ENCODE results near the gene SURF1.
"Not testable (repeated sequence)": the region's sequence is repeated elsewhere in the genome, so short reads cannot be mapped to it uniquely, and the experiment has no call there.

Gene SURF1

DNA sequence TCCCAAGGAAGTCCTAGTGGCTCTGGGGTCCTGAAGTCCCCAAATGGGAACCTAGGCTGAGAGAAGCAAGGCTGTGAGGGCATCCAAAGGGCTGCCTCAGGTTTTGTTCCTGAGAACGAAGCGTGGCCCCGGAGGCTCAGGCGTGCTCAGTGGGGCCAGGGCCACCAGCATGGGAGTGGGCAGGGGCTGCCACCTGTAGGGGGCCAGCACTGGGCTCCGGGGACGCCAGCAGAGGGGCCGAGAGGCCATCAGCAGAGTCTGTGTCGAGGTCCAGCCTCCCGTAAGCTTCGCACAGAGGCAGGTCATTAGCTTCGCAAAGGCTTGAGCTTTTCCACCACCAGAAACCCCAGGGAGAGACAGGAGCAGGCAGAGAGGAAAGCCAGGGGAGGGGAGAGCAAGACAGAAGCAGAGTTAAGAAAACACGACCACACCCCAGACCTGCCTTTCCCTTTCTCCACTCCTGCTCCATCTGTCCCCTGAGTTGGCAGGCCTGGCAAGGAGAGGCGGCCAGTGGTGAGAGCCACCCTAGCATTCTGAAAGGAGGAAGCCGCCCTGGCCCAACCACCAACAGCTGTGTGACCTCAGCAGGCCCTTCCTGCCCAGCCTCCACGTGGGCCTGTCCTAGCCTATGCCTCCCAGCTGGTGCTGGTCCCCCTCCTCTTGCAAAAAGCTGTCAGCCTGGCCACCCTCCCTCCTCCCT lies 14.8 kb downstream of the SURF1 start:
- no peak for TF ChIP-seq PAX5 (IDR thresholded peaks at IDR 0.05; ENCODE audit: insufficient read depth, low read length, severe bottlenecking)
- TF ChIP-seq TAF1 (IDR thresholded peaks at IDR 0.05; ENCODE audit: low read depth, low read length), result no peak
- no peak for TF ChIP-seq POLR2AphosphoS5 (IDR thresholded peaks at IDR 0.05; ENCODE audit: low read depth, low read length)
- no peak for TF ChIP-seq POLR2A (IDR thresholded peaks at IDR 0.05; ENCODE audit: low read depth, low read length)
- TF ChIP-seq SPI1 (IDR thresholded peaks at IDR 0.05; ENCODE audit: low read depth, low read length), result no peak
- TF ChIP-seq POU2F2 (IDR thresholded peaks at IDR 0.05; ENCODE audit: low read depth, low read length), result no peak
- no peak for FAIRE-seq
- no peak for DNase-seq (ENCODE audit: insufficient read length, low spot score)

DNA sequence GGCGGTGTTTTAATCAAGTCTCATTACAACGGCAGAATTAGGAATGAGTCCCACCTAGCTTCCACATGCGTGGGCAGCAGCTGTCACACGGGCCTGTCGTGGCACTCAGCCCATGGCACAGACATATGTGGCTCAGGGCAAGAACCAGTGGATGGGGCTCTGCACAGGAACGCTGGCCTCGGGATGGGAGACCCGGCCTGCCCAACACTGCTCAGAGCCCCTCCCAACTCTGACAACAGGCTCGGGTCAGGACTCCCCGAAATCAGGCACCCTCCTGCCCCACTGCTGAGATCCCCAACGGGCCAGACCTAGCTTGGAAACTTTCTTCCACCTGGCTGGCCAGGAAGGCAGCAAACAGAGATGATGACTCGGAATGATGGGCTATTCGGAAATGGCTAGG lies 15.4 kb downstream of the SURF1 start:
- no peak for FAIRE-seq
- TF ChIP-seq POU2F2 (IDR thresholded peaks at IDR 0.05; ENCODE audit: low read depth, low read length), result no peak
- TF ChIP-seq PAX5 (IDR thresholded peaks at IDR 0.05; ENCODE audit: insufficient read depth, low read length, severe bottlenecking), result no peak
- TF ChIP-seq POLR2A (IDR thresholded peaks at IDR 0.05; ENCODE audit: low read depth, low read length), result no peak
- no peak for TF ChIP-seq POLR2AphosphoS5 (IDR thresholded peaks at IDR 0.05; ENCODE audit: low read depth, low read length)
- TF ChIP-seq TAF1 (IDR thresholded peaks at IDR 0.05; ENCODE audit: low read depth, low read length), result no peak
- TF ChIP-seq SPI1 (IDR thresholded peaks at IDR 0.05; ENCODE audit: low read depth, low read length), result no peak
- no peak for DNase-seq (ENCODE audit: insufficient read length, low spot score)

DNA sequence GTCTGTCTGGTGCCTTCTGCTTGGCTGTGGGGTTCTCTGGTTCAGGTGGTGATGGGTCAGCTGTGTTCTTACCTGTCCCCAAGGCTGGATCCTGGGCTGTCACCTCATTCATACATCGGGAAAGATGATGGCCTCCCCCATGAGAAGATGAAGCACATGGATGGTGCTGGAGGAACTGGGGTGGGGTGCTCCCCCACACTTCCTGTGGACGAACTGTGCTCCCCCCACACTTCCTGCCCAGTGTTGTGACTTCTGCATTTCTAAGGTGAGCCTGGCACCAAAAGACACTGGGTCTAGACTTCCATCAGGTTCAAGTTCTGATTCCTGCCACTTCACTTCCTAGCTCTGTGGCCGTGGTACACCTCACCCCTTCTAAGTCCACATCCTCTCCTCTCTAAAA lies 16.0 kb downstream of the SURF1 start:
- no peak for DNase-seq (ENCODE audit: insufficient read length, low spot score)
- TF ChIP-seq TAF1 (IDR thresholded peaks at IDR 0.05; ENCODE audit: low read depth, low read length) (no peak), POLR2A (IDR thresholded peaks at IDR 0.05; ENCODE audit: low read depth, low read length) (no peak), POLR2AphosphoS5 (IDR thresholded peaks at IDR 0.05; ENCODE audit: low read depth, low read length) (0 out of 2 replicates have a peak, but pooled peaks have one; percentile 30), POU2F2 (IDR thresholded peaks at IDR 0.05; ENCODE audit: low read depth, low read length) (no peak), PAX5 (IDR thresholded peaks at IDR 0.05; ENCODE audit: insufficient read depth, low read length, severe bottlenecking) (no peak), SPI1 (IDR thresholded peaks at IDR 0.05; ENCODE audit: low read depth, low read length) (peak; percentile 47)
- peak; percentile 80 for FAIRE-seq

DNA sequence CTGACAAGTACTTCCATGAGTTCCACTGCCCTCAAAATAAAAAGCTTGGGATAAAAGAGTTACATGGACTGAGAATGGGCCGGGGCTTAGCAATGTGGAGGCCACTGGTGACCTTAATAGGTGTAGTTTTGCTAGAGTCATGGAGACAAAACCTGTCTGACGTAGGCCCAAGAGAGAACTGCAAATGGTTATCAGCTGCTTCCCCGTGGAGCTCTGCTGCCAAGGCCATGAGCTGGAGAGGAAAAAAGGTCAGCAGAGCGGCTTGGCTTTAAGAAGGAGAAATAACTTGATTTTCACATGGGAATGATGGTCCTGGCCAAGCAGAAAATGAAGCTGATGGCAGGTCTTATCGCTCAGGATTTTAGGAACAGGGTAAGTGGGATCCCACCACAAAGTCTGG lies 16.6 kb downstream of the SURF1 start:
- no peak for DNase-seq (ENCODE audit: insufficient read length, low spot score)
- TF ChIP-seq POLR2A (IDR thresholded peaks at IDR 0.05; ENCODE audit: low read depth, low read length), result no peak
- no peak for TF ChIP-seq TAF1 (IDR thresholded peaks at IDR 0.05; ENCODE audit: low read depth, low read length)
- TF ChIP-seq POLR2AphosphoS5 (IDR thresholded peaks at IDR 0.05; ENCODE audit: low read depth, low read length), result no peak
- no peak for TF ChIP-seq PAX5 (IDR thresholded peaks at IDR 0.05; ENCODE audit: insufficient read depth, low read length, severe bottlenecking)
- no peak for TF ChIP-seq POU2F2 (IDR thresholded peaks at IDR 0.05; ENCODE audit: low read depth, low read length)
- no peak for TF ChIP-seq SPI1 (IDR thresholded peaks at IDR 0.05; ENCODE audit: low read depth, low read length)
- FAIRE-seq, result no peak

DNA sequence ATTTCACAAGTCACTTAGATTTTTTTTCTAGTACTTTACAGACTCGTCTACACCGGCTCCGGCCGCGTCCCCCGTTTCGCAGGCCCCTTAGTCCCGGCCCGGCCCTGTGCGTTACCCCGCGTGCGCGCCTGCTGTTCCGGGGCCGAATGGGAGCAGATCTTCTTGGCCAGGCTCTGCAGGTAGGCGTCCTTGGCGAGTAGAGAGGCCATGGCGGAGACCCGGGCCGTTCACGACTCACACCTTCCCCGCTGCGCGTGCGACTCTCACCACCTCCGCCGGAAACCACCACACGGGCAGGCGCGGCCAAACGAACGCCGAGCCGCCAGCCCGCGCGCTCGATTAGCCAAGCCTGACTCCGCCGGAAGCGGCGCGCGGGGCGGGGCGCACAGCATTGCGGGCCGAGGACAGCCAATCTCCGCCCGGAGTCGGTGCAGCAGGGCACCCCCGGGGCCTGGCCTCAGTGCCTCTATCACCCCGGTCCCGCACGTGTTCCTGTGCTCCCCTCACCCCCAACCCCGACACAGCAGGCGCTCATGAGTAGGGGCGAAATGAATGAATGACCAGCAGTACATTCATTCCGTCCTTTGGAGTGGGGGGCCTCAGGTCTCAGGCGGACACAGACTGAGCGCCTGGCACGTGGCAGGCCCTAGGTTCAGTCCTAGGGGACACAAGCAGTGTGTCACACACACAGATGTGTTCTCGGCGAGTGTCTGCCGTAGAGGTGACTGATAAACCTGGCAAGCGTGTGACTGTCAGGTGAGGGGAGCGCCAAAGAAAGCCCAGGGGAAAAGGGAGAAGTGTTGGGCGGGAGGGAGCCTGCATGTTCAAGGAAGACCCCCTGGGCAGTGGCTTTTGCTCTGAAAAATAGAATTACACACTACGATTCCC lies 20.1 kb downstream of the SURF1 start, which contains the start of gene SURF6:
SURF6 (minus strand) TSS at position 265 of the 888 bp plus-strand sequence; CDS start at position 209, 56 bp downstream.
- TF ChIP-seq POLR2A (IDR thresholded peaks at IDR 0.05; ENCODE audit: low read depth, low read length) (peak; percentile 70), POLR2AphosphoS5 (IDR thresholded peaks at IDR 0.05; ENCODE audit: low read depth, low read length) (peak; percentile 81), PAX5 (IDR thresholded peaks at IDR 0.05; ENCODE audit: insufficient read depth, low read length, severe bottlenecking) (peak; percentile 59), TAF1 (IDR thresholded peaks at IDR 0.05; ENCODE audit: low read depth, low read length) (peak; percentile 71), POU2F2 (IDR thresholded peaks at IDR 0.05; ENCODE audit: low read depth, low read length) (no peak; the same call in 1 of the 2 replicates), SPI1 (IDR thresholded peaks at IDR 0.05; ENCODE audit: low read depth, low read length) (no peak)
- peak; percentile 99 for FAIRE-seq
- peak; percentile 94 for DNase-seq (ENCODE audit: insufficient read length, low spot score)

DNA sequence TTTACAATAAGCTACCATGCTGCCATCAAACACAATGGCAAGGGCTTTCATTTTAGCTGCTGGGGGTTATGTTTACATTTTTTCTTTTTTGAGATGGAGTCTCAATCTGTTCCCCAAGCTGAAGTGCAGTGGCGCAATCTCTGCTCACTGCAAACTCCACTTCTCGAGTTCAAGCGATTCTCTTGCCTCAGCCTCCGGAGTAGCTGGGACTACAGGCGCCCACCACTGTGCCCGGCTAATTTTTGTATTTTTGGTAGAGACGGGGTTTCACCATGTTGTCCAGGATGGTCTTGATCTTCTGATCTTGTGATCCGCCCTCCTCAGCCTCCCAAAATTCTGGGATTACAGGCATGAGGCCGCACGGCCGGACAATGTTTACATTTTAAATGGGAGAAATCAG lies 21.4 kb downstream of the SURF1 start:
- DNase-seq (ENCODE audit: insufficient read length, low spot score); FAIRE-seq: not testable (repeated sequence)

DNA sequence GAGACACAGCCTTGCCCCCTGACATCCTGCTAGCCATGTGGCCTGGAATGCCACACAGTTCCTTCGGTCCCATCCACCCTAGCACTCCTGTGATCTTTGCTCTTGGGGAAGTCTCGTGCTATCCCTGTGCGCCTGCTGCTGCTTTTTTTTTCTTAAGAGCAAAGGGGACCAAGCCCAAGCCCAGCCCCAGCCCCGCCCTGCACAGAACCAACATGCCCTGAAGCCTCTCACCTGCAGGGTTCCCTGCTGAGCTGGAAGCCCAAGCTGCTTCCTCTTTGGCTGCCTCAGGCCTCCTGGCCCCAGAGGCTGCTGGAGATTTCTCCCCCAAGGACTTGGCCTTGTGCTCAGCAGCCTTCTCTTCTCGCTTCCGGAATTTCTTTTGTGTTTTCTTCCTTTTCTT lies 22.1 kb downstream of the SURF1 start:
- TF ChIP-seq TAF1 (IDR thresholded peaks at IDR 0.05; ENCODE audit: low read depth, low read length) (no peak), SPI1 (IDR thresholded peaks at IDR 0.05; ENCODE audit: low read depth, low read length) (no peak), POU2F2 (IDR thresholded peaks at IDR 0.05; ENCODE audit: low read depth, low read length) (no peak), POLR2A (IDR thresholded peaks at IDR 0.05; ENCODE audit: low read depth, low read length) (no peak), PAX5 (IDR thresholded peaks at IDR 0.05; ENCODE audit: insufficient read depth, low read length, severe bottlenecking) (no peak), POLR2AphosphoS5 (IDR thresholded peaks at IDR 0.05; ENCODE audit: low read depth, low read length) (no peak)
- FAIRE-seq, result no peak
- DNase-seq (ENCODE audit: insufficient read length, low spot score), result no peak

DNA sequence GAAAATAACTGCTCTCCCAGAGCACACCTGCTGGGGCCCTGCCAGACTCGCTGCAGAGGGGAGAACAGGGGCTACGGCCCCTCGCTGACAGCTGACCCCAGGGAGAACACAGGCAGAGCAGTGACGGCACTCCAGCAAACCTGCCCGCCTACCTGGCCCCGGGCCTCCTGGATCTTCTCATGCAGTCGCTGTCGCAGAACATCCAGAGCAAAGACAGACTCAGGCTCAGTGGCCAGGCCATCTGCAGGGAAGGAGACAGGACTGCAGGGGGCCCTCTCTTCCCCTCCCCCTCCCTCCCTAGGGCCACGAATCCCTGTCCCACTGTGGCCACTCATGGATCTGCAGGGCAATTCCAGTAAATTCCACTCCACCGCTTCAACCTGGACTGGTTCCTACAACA lies 22.7 kb downstream of the SURF1 start:
- DNase-seq (ENCODE audit: insufficient read length, low spot score) (no peak), FAIRE-seq (no peak)
- TF ChIP-seq TAF1 (IDR thresholded peaks at IDR 0.05; ENCODE audit: low read depth, low read length), result no peak
- no peak for TF ChIP-seq POLR2AphosphoS5 (IDR thresholded peaks at IDR 0.05; ENCODE audit: low read depth, low read length)
- no peak for TF ChIP-seq PAX5 (IDR thresholded peaks at IDR 0.05; ENCODE audit: insufficient read depth, low read length, severe bottlenecking)
- TF ChIP-seq POU2F2 (IDR thresholded peaks at IDR 0.05; ENCODE audit: low read depth, low read length), result no peak
- no peak for TF ChIP-seq POLR2A (IDR thresholded peaks at IDR 0.05; ENCODE audit: low read depth, low read length)
- no peak for TF ChIP-seq SPI1 (IDR thresholded peaks at IDR 0.05; ENCODE audit: low read depth, low read length)

DNA sequence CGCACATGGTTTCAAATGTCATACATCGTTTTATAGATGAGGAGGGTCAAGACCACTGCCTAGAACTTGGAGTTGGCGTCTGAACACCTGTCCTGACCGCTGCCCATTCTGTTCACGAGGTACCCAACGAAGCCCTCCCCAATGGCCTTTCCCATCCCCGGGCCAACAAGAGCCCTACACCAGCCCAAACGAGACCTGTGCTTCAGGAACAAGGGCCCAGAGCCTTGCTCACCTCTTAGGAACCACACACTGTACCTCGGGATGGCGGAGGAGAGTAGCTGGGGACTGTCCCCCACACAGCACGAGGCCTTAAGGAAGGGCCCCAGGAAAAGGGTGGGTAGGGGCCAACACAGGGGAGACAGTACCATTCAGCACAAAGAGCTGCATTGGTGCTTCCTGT lies 23.3 kb downstream of the SURF1 start:
- TF ChIP-seq SPI1 (IDR thresholded peaks at IDR 0.05; ENCODE audit: low read depth, low read length) (no peak), POLR2A (IDR thresholded peaks at IDR 0.05; ENCODE audit: low read depth, low read length) (no peak), TAF1 (IDR thresholded peaks at IDR 0.05; ENCODE audit: low read depth, low read length) (no peak), POU2F2 (IDR thresholded peaks at IDR 0.05; ENCODE audit: low read depth, low read length) (no peak), PAX5 (IDR thresholded peaks at IDR 0.05; ENCODE audit: insufficient read depth, low read length, severe bottlenecking) (no peak), POLR2AphosphoS5 (IDR thresholded peaks at IDR 0.05; ENCODE audit: low read depth, low read length) (no peak)
- DNase-seq (ENCODE audit: insufficient read length, low spot score) (no peak), FAIRE-seq (no peak)

All from GM12891 (cell line).